CD14-positive monocyte (primary cell): ENCODE results near the gene GARIN3. TPM values are rescaled to one million over a fixed set of nuclear protein-coding genes. Genes with fewer than 3 reads are reported as not detected.
A peak's percentile ranks its signal among the peaks of the same experiment; 100 is the strongest.

ENCODE experiments used
- DNase-seq, 3 donors: peaks; one replicate each; pipeline ENCODE4 v3.0.0-alpha.2; 2011 to 2022
- H2AFZ ChIP-seq: 2 replicates; pipeline ENCODE4 v1.6.0; 2012; ENCODE audit warnings: mild to moderate bottlenecking, low read depth, low read length, inconsistent platforms; ENCODE audit not compliant: insufficient read depth, poor library complexity, severe bottlenecking
- H3K27ac ChIP-seq, 2 donors: 1 replicate in 1 of 2; 2 replicates in 1 of 2; pipeline ENCODE4 v1.5.1; 2012 to 2013; ENCODE audit warnings: low read length in 2 of 2, control low read depth in 1 of 2, inconsistent platforms in 1 of 2, low read depth in 1 of 2, mild to moderate bottlenecking in 1 of 2
- H3K27me3 ChIP-seq, 2 donors: one replicate each; pipeline versions ENCODE4 v1.6.0 to v1.6.1; 2011 to 2013; ENCODE audit warnings: low read length in 2 of 2; ENCODE audit not compliant: control insufficient read depth in 2 of 2, insufficient read depth in 2 of 2
- H3K36me3 ChIP-seq, 2 donors: replicated peaks in 1 of 2; 1 replicate in 1 of 2; 2 replicates in 1 of 2; pipeline versions ENCODE4 v1.5.1 to v1.6.1; 2012 to 2013; ENCODE audit warnings: low read length in 2 of 2, control low read depth in 1 of 2, inconsistent platforms in 1 of 2, mild to moderate bottlenecking in 1 of 2; ENCODE audit not compliant: insufficient read depth in 2 of 2, control insufficient read depth in 1 of 2
- H3K4me1 ChIP-seq, 2 donors: 1 replicate in 1 of 2; 2 replicates in 1 of 2; pipeline versions ENCODE4 v1.5.1 to v1.6.1; 2012 to 2013; ENCODE audit warnings: low read length in 2 of 2, control low read depth in 1 of 2, inconsistent platforms in 1 of 2, mild to moderate bottlenecking in 1 of 2, moderate library complexity in 1 of 2; ENCODE audit not compliant: insufficient read depth in 2 of 2, control insufficient read depth in 1 of 2
- H3K4me2 ChIP-seq: replicated peaks from 2 replicates; pipeline ENCODE3; 2012; ENCODE audit warnings: low read length, moderate library complexity, mild to moderate bottlenecking; ENCODE audit not compliant: poor library complexity, severe bottlenecking; ENCODE audit errors: extremely low read depth
- H3K4me3 ChIP-seq, 3 experiments: fragments of 200-600 bp in 1 of 3; sonication (generic) in 1 of 3; replicated peaks in 1 of 3; 1 replicate in 2 of 3; 2 replicates in 1 of 3; pipeline ENCODE4 v1.5.1; 2011 to 2013; ENCODE audit warnings: low read length in 3 of 3, mild to moderate bottlenecking in 3 of 3, control low read depth in 2 of 3, low read depth in 2 of 3, inconsistent platforms in 1 of 3, moderate library complexity in 1 of 3
- H3K79me2 ChIP-seq: 2 replicates; pipeline ENCODE4 v1.6.0; 2012; ENCODE audit warnings: mild to moderate bottlenecking, control low read depth, inconsistent platforms, low read length, moderate library complexity; ENCODE audit not compliant: insufficient read depth
- H3K9ac ChIP-seq: 2 replicates; pipeline ENCODE4 v1.6.0; 2017; ENCODE audit warnings: low read length, mild to moderate bottlenecking; ENCODE audit not compliant: insufficient read depth, poor library complexity, severe bottlenecking
- H3K9me3 ChIP-seq, 2 donors: replicated peaks in 1 of 2; 1 replicate in 1 of 2; 2 replicates in 1 of 2; pipeline versions ENCODE4 v1.5.1 to v1.6.1; 2012 to 2013; ENCODE audit warnings: low read length in 2 of 2, control low read depth in 1 of 2; ENCODE audit not compliant: control insufficient read depth in 1 of 2, insufficient read depth in 1 of 2
- H4K20me1 ChIP-seq: 2 replicates; pipeline ENCODE4 v1.6.0; 2012; ENCODE audit warnings: mild to moderate bottlenecking, low read length, control low read depth, moderate library complexity; ENCODE audit not compliant: insufficient read depth
- H3K27ac Mint-ChIP-seq, 7 donors: one replicate each; pipeline ENCODE4 v1.8.0; 2020; ENCODE audit warnings: mild to moderate bottlenecking in 7 of 7, mixed read lengths in 7 of 7, moderate library complexity in 6 of 7, inconsistent platforms in 2 of 7
- H3K27me3 Mint-ChIP-seq, 3 donors: one replicate each; pipeline ENCODE4 v1.8.0; 2021 to 2022; ENCODE audit warnings: low read depth in 3 of 3, mild to moderate bottlenecking in 3 of 3, mixed read lengths in 3 of 3, moderate library complexity in 3 of 3, inconsistent platforms in 1 of 3
- H3K36me3 Mint-ChIP-seq, 2 donors: one replicate each; pipeline ENCODE4 v1.8.0; 2020; ENCODE audit warnings: mixed read lengths in 2 of 2, inconsistent platforms in 1 of 2, mild to moderate bottlenecking in 1 of 2
- H3K4me1 Mint-ChIP-seq: one replicate; pipeline ENCODE4 v1.8.0; 2020; ENCODE audit warnings: mild to moderate bottlenecking, mixed read lengths
- H3K4me3 Mint-ChIP-seq, 2 donors: one replicate each; pipeline ENCODE4 v1.8.0; 2020; ENCODE audit warnings: mild to moderate bottlenecking in 2 of 2, mixed read lengths in 2 of 2, moderate library complexity in 1 of 2
- H3K9me3 Mint-ChIP-seq, 7 donors: one replicate each; pipeline ENCODE4 v1.8.0; 2020 to 2022; ENCODE audit warnings: mixed read lengths in 7 of 7, mild to moderate bottlenecking in 6 of 7, moderate library complexity in 6 of 7, inconsistent platforms in 2 of 7
- CTCF ChIP-seq: fragments of 200-600 bp; IDR thresholded peaks from one replicate; pipeline ENCODE4 v1.8.0; 2022; ENCODE audit warnings: antibody characterized with exemption, mild to moderate bottlenecking
- WGBS: methylation state at CpG from one replicate; pipeline ENCODE4 v1.1.5; 2013; ENCODE audit warnings: missing lambda C conversion rate; ENCODE audit not compliant: insufficient coverage; 5-methylcytosine and 5-hydroxymethylcytosine counted together
- intact Hi-C, 2 donors: fragments of 100-400 bp; cut with micrococcal nuclease; formaldehyde crosslinking; loops; one replicate each; pipeline versions ENCODE4 v1.15.0 to v1.15.1; 2023
- polyA plus RNA-seq, 3 donors: library from polyadenylated mRNA; depleted of rRNA in 1 of 3; unstranded in 2 of 3; stranded (reverse) in 1 of 3; fragments of 300-500 nt in 2 of 3; fragments of >200 nt in 1 of 3; fragmentation: Illumina TruSeq in 2 of 3; gene quantifications; 1 replicate in 2 of 3; 2 replicates in 1 of 3; pipeline ENCODE4 v1.2.3, GENCODE V29; 2012 to 2021

GARIN3 gene
- polyA plus RNA-seq, 3 donors, result not detected

- no peaks in the 10 kb centered on the region for H4K20me1 ChIP-seq
- Mint-ChIP-seq H3K9me3 (no peaks in the 10 kb centered on the region), H3K27me3 (peaks cover 1 to 3% (median 3%) of the 10 kb centered on the region in 3 donors), H3K4me3 (peak overlapping the region; percentile 94 to 99), H3K27ac (peak overlapping the region; percentile 96 to 100 (median 98)), H3K4me1 (peaks cover 26% of the 10 kb centered on the region), H3K36me3 (peaks cover 14 to 21% of the 10 kb centered on the region in 2 donors)
- WGBS, result 8% methylated on average over 16 of the region's 33 CpGs
- H3K36me3 ChIP-seq, result peaks cover 9 to 15% of the 10 kb centered on the region in 2 donors
- H3K4me1 ChIP-seq, result peaks cover 14 to 21% of the 10 kb centered on the region in 2 donors
- H2AFZ ChIP-seq, result peak overlapping the region; percentile 94
- peak overlapping the region; percentile 87 to 94 (median 89) for H3K4me3 ChIP-seq
- DNase-seq, result peak; percentile 10 to 16 (median 14)
- no peak for TF ChIP-seq CTCF
- peak overlapping the region; percentile 94 to 99 for H3K27ac ChIP-seq
- H3K4me2 ChIP-seq, result peak overlapping the region; percentile 84
- no peaks in the 10 kb centered on the region for H3K9me3 ChIP-seq
- peaks cover 39% of the 10 kb centered on the region for H3K79me2 ChIP-seq
- intact Hi-C loops, result loop anchor here (1.0 to 10.0 kb wide), 3 partner anchors 43 to 311 kb away; no protein-coding TSS in a partner anchor
- H3K27me3 ChIP-seq, result no peaks in the 10 kb centered on the region
- peak overlapping the region; percentile 97 for H3K9ac ChIP-seq
Measured at GRCh38 chr5:157143127-157143971, 22.7 kb downstream of the GARIN3 start.

- Histone ChIP-seq H2AFZ (peak within 1 kb of the TSS; percentile 94), H3K4me3 (peak within 1 kb of the TSS; percentile 87 to 94 (median 89)), H3K79me2 (peaks cover 45% of the 10 kb centered on the region), H3K36me3 (peaks cover 17 to 23% of the 10 kb centered on the region in 2 donors), H3K9ac (peak within 1 kb of the TSS; percentile 97), H3K9me3 (no peaks in the 10 kb centered on the region), H3K27me3 (no peaks in the 10 kb centered on the region), H3K4me1 (peaks cover 14 to 21% of the 10 kb centered on the region in 2 donors), H3K4me2 (peak within 1 kb of the TSS; percentile 84), H4K20me1 (no peaks in the 10 kb centered on the region), H3K27ac (peak within 1 kb of the TSS; percentile 94 to 99)
- peak within 1 kb of the TSS; percentile 94 to 99 for H3K4me3 Mint-ChIP-seq
- no peak for TF ChIP-seq CTCF
- peaks cover 0 to 3% (median 0%) of the 10 kb centered on the region in 3 donors for H3K27me3 Mint-ChIP-seq
- peak within 1 kb of the TSS; percentile 96 to 100 (median 98) for H3K27ac Mint-ChIP-seq
- peaks cover 22 to 29% of the 10 kb centered on the region in 2 donors for H3K36me3 Mint-ChIP-seq
- intact Hi-C loops, result loop anchor here (1.0 to 10.0 kb wide), 3 partner anchors 42 to 312 kb away; no protein-coding TSS in a partner anchor
- peak; percentile 98 to 99 (median 98) for DNase-seq
- 0% methylated on average over 37 of the region's 48 CpGs for WGBS
- H3K9me3 Mint-ChIP-seq, result no peaks in the 10 kb centered on the region
- peaks cover 26% of the 10 kb centered on the region for H3K4me1 Mint-ChIP-seq
Measured at GRCh38 chr5:157142317-157143126, 23.5 kb downstream of the GARIN3 start, which contains the start of gene MED7. Gene MED7 (minus strand): TSS chr5:157142865. CDS start chr5:157139431, 3,434 bp downstream.
